Lung microvascular endothelial cell (primary cell): ENCODE results near the gene FAM50A. TPM values are rescaled to one million over a fixed set of nuclear protein-coding genes. Genes with fewer than 3 reads are reported as not detected.
A peak's percentile ranks its signal among the peaks of the same experiment; 100 is the strongest.

Experiments
- DNase-seq, 2 donors: peaks; one replicate each; pipeline versions ENCODE4 v3.0.0 to v3.0.0-alpha.2; 2010; ENCODE audit warnings: low read depth in 2 of 2
- total RNA-seq: library from RNA; depleted of rRNA; stranded (reverse); fragments of >200 nt; gene quantifications from 2 replicates; pipeline ENCODE4 v1.2.1, GENCODE V29; 2014

FAM50A gene
- total RNA-seq, 1 donor from 2014 or later, result 51.0 TPM

- DNase-seq, result no peak
Measured at GRCh38 chrX:154463611-154464220, 19.8 kb downstream of the FAM50A start.

GRCh38 chrX:154464806-154465365 lies 20.9 kb downstream of the FAM50A start:
- DNase-seq, result no peak

GRCh38 chrX:154465601-154466000 lies 21.7 kb downstream of the FAM50A start:
- no peak for DNase-seq

DNA sequence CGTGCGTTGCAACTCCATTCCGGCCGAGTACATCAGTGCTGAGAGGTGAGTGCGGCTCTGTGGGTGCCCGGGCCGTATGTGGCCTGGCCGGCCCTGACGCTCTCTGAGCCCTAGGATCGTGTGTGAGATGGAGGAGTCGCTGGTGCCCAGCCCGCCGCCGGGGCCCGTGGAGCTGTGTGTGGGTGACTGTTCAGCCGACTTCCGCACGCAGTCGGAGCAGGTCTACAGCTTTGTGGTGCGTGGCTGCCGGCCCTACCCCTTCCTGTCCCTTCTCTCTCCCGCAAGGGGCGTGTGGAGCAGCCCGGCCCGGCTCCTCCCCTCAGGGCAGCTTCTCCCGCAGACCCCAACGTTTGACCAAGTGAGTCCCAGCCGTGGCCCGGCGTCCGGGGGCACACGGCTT lies 22.1 kb downstream of the FAM50A start:
- DNase-seq, result no peak

- no peak for DNase-seq
Measured at GRCh38 chrX:154466907-154467306, 23.0 kb downstream of the FAM50A start.

GRCh38 chrX:154467556-154467955 lies 23.6 kb downstream of the FAM50A start:
- no peak for DNase-seq

DNA sequence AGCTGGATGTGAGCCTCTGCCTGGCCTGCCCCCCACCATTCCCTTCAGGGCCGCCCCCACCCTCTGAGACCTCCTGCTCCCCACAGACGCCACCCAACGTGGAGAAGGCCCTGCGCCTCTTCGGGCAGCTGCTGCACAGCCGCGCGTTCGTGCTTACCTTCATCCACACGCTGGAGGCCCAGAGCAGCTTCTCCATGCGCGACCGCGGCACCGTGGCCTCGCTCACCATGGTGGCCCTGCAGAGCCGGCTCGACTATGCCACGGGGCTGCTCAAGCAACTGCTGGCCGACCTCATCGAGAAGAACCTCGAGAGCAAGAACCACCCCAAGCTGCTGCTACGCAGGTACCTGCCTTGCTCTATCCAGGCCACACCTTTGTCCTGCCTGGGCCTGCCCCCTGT lies 24.3 kb downstream of the FAM50A start:
- no peak for DNase-seq

- DNase-seq, result no peak
Measured at GRCh38 chrX:154469114-154469513, 25.2 kb downstream of the FAM50A start.

GRCh38 chrX:154469880-154470279 lies 25.9 kb downstream of the FAM50A start:
- DNase-seq, result no peak

DNA sequence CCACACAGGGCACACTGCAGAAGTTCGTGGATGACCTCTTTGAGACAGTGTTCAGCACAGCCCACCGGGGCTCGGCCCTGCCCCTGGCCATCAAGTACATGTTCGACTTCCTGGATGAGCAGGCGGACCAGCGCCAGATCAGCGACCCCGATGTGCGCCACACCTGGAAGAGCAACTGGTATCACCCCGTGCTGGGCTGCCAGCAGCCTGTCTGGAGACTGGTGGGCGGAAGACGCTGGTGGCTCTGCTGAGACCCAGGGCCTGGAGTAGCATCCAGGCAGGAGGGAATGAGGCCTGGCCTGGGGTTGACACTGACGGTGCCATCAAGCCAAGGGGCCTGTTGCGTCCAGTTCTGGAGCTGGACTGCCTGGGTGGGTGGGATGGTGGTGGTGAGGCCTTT lies 26.5 kb downstream of the FAM50A start:
- DNase-seq, result no peak

GRCh38 chrX:154470914-154471568 lies 27.1 kb downstream of the FAM50A start:
- DNase-seq, result no peak

- no peak for DNase-seq
Measured at GRCh38 chrX:154471839-154472684, 28.1 kb downstream of the FAM50A start.

- no peak for DNase-seq
Measured at GRCh38 chrX:154472685-154473632, 29.0 kb downstream of the FAM50A start.

DNA sequence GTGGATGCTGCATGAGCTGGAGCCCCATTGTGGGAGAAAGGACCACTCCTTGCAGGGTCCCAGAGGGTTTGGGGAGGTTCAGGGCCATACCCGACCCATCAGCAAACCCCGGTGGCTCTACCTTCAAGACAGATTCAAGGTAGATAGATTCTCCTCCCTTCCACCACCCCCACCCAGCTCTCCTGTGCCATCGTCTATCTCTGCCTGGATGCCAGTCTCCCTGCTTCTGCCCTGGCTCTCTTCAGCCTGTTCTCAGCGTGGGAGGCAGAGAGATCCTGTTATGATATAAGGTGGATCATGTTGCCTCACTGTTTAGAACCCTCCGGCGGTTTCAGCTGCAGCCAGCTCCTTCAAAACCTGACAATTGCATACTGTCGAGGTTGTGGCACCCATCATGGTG lies 29.7 kb downstream of the FAM50A start:
- DNase-seq, result no peak

- DNase-seq, result no peak
Measured at GRCh38 chrX:154476821-154477220, 32.9 kb downstream of the FAM50A start.

DNA sequence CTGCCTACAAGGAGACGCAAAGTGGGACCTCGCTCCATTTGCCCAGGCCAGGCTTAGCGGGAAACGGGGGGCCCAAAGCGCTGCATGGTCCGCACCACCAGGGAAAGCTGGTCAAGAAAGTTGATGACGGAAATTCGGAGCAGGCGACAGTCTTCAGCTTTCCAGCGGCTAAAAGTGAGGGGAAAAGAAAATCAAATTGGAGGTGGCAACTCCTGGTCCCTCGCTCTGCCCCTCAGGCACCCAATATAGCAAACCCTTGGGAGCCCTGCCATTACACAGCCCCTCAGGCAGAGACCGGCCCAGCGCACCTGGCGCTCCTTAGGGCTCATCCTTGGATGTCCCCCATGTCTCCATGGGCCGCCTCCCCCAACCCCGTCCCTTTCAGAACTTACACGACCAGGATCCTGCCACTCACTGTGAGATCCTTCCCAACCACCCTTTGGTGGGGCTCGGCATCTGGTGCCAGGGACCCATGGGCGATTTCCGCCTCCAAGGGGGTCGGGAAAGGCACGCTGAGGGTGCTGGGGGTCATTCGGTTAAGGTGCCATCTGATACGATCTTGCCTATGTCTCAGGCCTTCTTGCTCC lies 34.0 kb downstream of the FAM50A start:
- DNase-seq, result no peak

- peak; percentile 93 to 96 for DNase-seq
Measured at GRCh38 chrX:154478728-154479622, 35.0 kb downstream of the FAM50A start, which contains the start of gene LAGE3. Gene LAGE3 (minus strand): TSS chrX:154479281. CDS start chrX:154478915, 366 bp downstream.

GRCh38 chrX:154481195-154481594 lies 37.3 kb downstream of the FAM50A start:
- DNase-seq, result no peak

- DNase-seq, result no peak
Measured at GRCh38 chrX:154481911-154482601, 38.1 kb downstream of the FAM50A start.
